GM12892 (cell line): ENCODE data around the gene CLCN4.

Source experiments
- POLR2A ChIP-seq: IDR thresholded peaks from 2 replicates; pipeline ENCODE4 v1.6.1; 2011; ENCODE audit warnings: low read depth, low read length, control low read depth
- POLR2AphosphoS5 ChIP-seq: IDR thresholded peaks from 2 replicates; pipeline ENCODE4 v1.6.1; 2011; ENCODE audit warnings: low read depth, low read length, control low read depth

- TF ChIP-seq POLR2A (no peak), POLR2AphosphoS5 (no peak)
Measured at GRCh38 chrX:10183760-10184159, 27.0 kb downstream of the CLCN4 start.
